DND-41 (cell line): ENCODE measurements around the gene TMEFF2.

Source experiments
- EZH2 ChIP-seq: IDR thresholded peaks from 3 replicates; pipeline ENCODE4 v1.6.1; 2012; ENCODE audit warnings: borderline replicate concordance, low read depth, mild to moderate bottlenecking, moderate library complexity, low read length, inconsistent platforms; ENCODE audit not compliant: severe bottlenecking
- TF ChIP-seq, protein P1 (sequence below): IDR thresholded peaks from 2 replicates; pipeline ENCODE4 v1.5.1; 2012; ENCODE audit warnings: borderline replicate concordance, low read length, moderate library complexity, mild to moderate bottlenecking; ENCODE audit not compliant: poor library complexity, severe bottlenecking; ENCODE audit errors: extremely low read depth

DNA sequence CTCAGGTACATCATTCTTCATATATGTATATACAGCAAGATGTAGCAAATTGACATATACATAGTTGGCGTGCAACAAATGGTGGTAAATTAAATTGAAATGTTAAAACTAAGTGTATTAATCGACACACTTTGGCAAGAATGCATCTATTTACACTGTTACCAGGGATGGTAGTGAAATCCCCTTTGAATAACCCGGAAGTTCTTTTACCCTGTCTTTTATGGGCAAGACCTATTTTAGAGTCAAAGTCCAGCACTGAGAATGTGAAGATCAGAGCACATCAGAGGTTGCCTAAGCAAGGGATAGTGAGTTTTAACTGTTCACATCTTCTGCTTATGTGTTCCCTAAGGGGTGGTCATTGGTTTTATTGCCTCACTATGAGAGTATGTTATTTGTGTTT lies 7.6 kb upstream of the TMEFF2 start:
- TF ChIP-seq, protein P1, sequence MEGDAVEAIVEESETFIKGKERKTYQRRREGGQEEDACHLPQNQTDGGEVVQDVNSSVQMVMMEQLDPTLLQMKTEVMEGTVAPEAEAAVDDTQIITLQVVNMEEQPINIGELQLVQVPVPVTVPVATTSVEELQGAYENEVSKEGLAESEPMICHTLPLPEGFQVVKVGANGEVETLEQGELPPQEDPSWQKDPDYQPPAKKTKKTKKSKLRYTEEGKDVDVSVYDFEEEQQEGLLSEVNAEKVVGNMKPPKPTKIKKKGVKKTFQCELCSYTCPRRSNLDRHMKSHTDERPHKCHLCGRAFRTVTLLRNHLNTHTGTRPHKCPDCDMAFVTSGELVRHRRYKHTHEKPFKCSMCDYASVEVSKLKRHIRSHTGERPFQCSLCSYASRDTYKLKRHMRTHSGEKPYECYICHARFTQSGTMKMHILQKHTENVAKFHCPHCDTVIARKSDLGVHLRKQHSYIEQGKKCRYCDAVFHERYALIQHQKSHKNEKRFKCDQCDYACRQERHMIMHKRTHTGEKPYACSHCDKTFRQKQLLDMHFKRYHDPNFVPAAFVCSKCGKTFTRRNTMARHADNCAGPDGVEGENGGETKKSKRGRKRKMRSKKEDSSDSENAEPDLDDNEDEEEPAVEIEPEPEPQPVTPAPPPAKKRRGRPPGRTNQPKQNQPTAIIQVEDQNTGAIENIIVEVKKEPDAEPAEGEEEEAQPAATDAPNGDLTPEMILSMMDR, result no peak
- TF ChIP-seq EZH2, result no peak
